GM12878 (cell line): ENCODE results near the gene PPIL6. TPM values are rescaled to one million over a fixed set of nuclear protein-coding genes. Genes with fewer than 3 reads are reported as not detected.

Source experiments
- ATAC-seq: fragments of 200-7000 bp; cut with Tn5 transposase; 3 replicates; pipeline ENCODE4 v1.9.1; 2020; ENCODE audit warnings: mild to moderate bottlenecking, moderate library complexity
- BruUV-seq: library from RNA; stranded (reverse); fragments of 400-500 nt; replicated peaks from 2 replicates; lab custom pipeline; 2021; lab: Mats Ljungman, UMichigan
- CTCF ChIA-PET: fragments of 300-600 bp; sonication (Branson Sonifier 250); formaldehyde crosslinking; extraction: SDS; loops from one replicate; lab custom pipeline; 2021; ENCODE audit warnings: inconsistent platforms; lab: Yijun Ruan, JAX
- POLR2A ChIA-PET: fragments of 350-600 bp; formaldehyde crosslinking; extraction: SDS; loops from one replicate; lab custom pipeline; 2021; ENCODE audit warnings: inconsistent platforms; lab: Charles Lee
- RAD21 ChIA-PET: fragments of 300-600 bp; sonication (Branson Sonifier 250); formaldehyde crosslinking; loops from one replicate; lab custom pipeline; 2023; ENCODE audit warnings: antibody characterized with exemption; ENCODE audit not compliant: unreplicated experiment; lab: Charles Lee
- SMC1A ChIA-PET: fragments of 300-600 bp; sonication (Branson Sonifier 250); formaldehyde crosslinking; loops from one replicate; lab custom pipeline; 2023; ENCODE audit not compliant: unreplicated experiment, uncharacterized antibody; lab: Charles Lee
- DNase-seq: peaks from one replicate; pipeline ENCODE4 v3.0.0-alpha.2; 2011; ENCODE audit warnings: low read depth, low spot score
- FAIRE-seq: peaks from 3 replicates; lab custom pipeline; 2011; peaks lifted over from hg19 to GRCh38; lab: Jason Lieb, UNC
- H2AFZ ChIP-seq: 2 replicates; pipeline ENCODE4 v1.6.0; 2011; ENCODE audit warnings: low read depth, low read length, control low read depth; ENCODE audit not compliant: control insufficient read depth
- H3K27ac ChIP-seq: 2 replicates; pipeline ENCODE4 v1.5.1; 2011; ENCODE audit warnings: control low read depth; ENCODE audit not compliant: control insufficient read depth, insufficient read depth
- H3K27me3 ChIP-seq, 2 experiments: replicated peaks in 1 of 2; 2 replicates each; pipeline versions ENCODE4 v1.6.0 to v1.6.1; 2011; ENCODE audit warnings: low read length in 1 of 2; ENCODE audit not compliant: control insufficient read depth in 2 of 2, insufficient read depth in 2 of 2
- H3K36me3 ChIP-seq, 2 experiments: 2 replicates each; pipeline ENCODE4 v1.5.1; 2011; ENCODE audit warnings: low read length in 1 of 2; ENCODE audit not compliant: control insufficient read depth in 2 of 2, insufficient read depth in 2 of 2
- H3K4me1 ChIP-seq: 2 replicates; pipeline ENCODE4 v1.6.1; 2011; ENCODE audit warnings: mild to moderate bottlenecking, low read length, moderate library complexity, mixed read lengths; ENCODE audit not compliant: control insufficient read depth, insufficient read depth
- H3K4me2 ChIP-seq: 2 replicates; pipeline ENCODE4 v1.6.0; 2011; ENCODE audit warnings: control low read depth; ENCODE audit not compliant: control insufficient read depth, insufficient read depth
- H3K4me3 ChIP-seq: fragments of 200-600 bp; sonication (generic); 2 replicates; pipeline ENCODE4 v1.5.1; 2016
- H3K79me2 ChIP-seq: 2 replicates; pipeline ENCODE4 v1.6.0; 2011; ENCODE audit warnings: low read length; ENCODE audit not compliant: control insufficient read depth, insufficient read depth
- H3K9ac ChIP-seq: 2 replicates; pipeline ENCODE4 v1.8.0; 2011; ENCODE audit warnings: low read length, control low read depth, mixed read lengths; ENCODE audit not compliant: control insufficient read depth, insufficient read depth
- H3K9me3 ChIP-seq: replicated peaks from 3 replicates; pipeline ENCODE4 v1.5.1; 2011; ENCODE audit warnings: mild to moderate bottlenecking, low read length; ENCODE audit not compliant: control insufficient read depth, insufficient read depth
- H4K20me1 ChIP-seq: 2 replicates; pipeline ENCODE4 v1.6.0; 2011; ENCODE audit not compliant: control insufficient read depth, insufficient read depth
- ATF7 ChIP-seq: fragments of 450-650 bp; IDR thresholded peaks from 2 replicates; pipeline ENCODE4 v1.6.1; 2016; ENCODE audit warnings: low read depth, mild to moderate bottlenecking
- CHD4 ChIP-seq: fragments of 200-600 bp; sonication (generic); IDR thresholded peaks from 2 replicates; pipeline ENCODE4 v1.6.1; 2016; ENCODE audit warnings: mild to moderate bottlenecking
- CTCF ChIP-seq, 3 experiments: IDR thresholded peaks in 2 of 3; conservative IDR thresholded peaks in 1 of 3; 2 replicates each; pipeline ENCODE4 v1.5.1; 2011; ENCODE audit warnings: low read depth in 3 of 3, low read length in 3 of 3, mild to moderate bottlenecking in 3 of 3, control low read depth in 2 of 3, moderate library complexity in 2 of 3, inconsistent platforms in 1 of 3, mixed read lengths in 1 of 3; ENCODE audit not compliant: control insufficient read depth in 2 of 3, insufficient read depth in 1 of 3; ENCODE audit errors: extremely low read depth in 1 of 3
- EED ChIP-seq: sonication (generic); IDR thresholded peaks from 2 replicates; pipeline ENCODE4 v1.6.1; 2016; ENCODE audit warnings: antibody characterized with exemption, low read depth
- ESRRA ChIP-seq: IDR thresholded peaks from 2 replicates; pipeline ENCODE4 v1.6.1; 2012; ENCODE audit warnings: mild to moderate bottlenecking, low read length, improper control_type of control experiment
- FOS ChIP-seq: IDR thresholded peaks from 3 replicates; pipeline ENCODE4 v1.6.1; 2011; ENCODE audit warnings: borderline replicate concordance; ENCODE audit not compliant: insufficient read length; ENCODE audit errors: extremely low read depth
- GABPA ChIP-seq: IDR thresholded peaks from 2 replicates; pipeline ENCODE4 v1.6.1; 2014; ENCODE audit warnings: antibody characterized with exemption, low read depth, mild to moderate bottlenecking, inconsistent platforms
- HDGF ChIP-seq: fragments of 450-650 bp; IDR thresholded peaks from 2 replicates; pipeline ENCODE4 v1.6.1; 2016; ENCODE audit warnings: antibody characterized with exemption
- NFIC ChIP-seq: IDR thresholded peaks from 2 replicates; pipeline ENCODE4 v1.6.1; 2012; ENCODE audit warnings: low read depth, mild to moderate bottlenecking, inconsistent platforms, low read length, moderate library complexity
- REST ChIP-seq: IDR thresholded peaks from 2 replicates; pipeline ENCODE4 v1.6.1; 2012; ENCODE audit warnings: mild to moderate bottlenecking, low read depth, low read length
- YY1 ChIP-seq: IDR thresholded peaks from 2 replicates; pipeline ENCODE4 v1.6.1; 2011; ENCODE audit warnings: low read depth, mild to moderate bottlenecking, low read length
- ZBTB40 ChIP-seq: fragments of 450-650 bp; IDR thresholded peaks from 2 replicates; pipeline ENCODE4 v1.6.1; 2016; ENCODE audit warnings: mild to moderate bottlenecking, moderate library complexity, borderline replicate concordance
- WGBS: methylation state at CpG from one replicate; pipeline ENCODE4 v1.1.6; 2016; ENCODE audit warnings: low lambda C conversion rate; ENCODE audit not compliant: insufficient replicate concordance, insufficient coverage; ENCODE audit errors: missing lambda C conversion rate; 5-methylcytosine and 5-hydroxymethylcytosine counted together
- in situ Hi-C: fragments of 300-500 bp; cut with MboI; formaldehyde crosslinking; loops from 9 replicates; pipeline ENCODE4 v1.14.3; 2018; ENCODE audit warnings: mixed read lengths
- intact Hi-C: fragments of 100-400 bp; cut with micrococcal nuclease; formaldehyde crosslinking; loops from one replicate; pipeline ENCODE4 v1.14.2; 2022; ENCODE audit not compliant: unreplicated experiment
- polyA plus RNA-seq, 11 experiments: library from polyadenylated mRNA; depleted of rRNA in 4 of 11; unstranded in 6 of 11; stranded (reverse) in 5 of 11; fragments of >200 nt; fragmentation: Nextera tagmentation in 4 of 11; fragmentation: Illumina TruSeq in 1 of 11; extraction: Ambion mirVana in 4 of 11; extraction: Trizol in 1 of 11; gene quantifications; 1 replicate in 1 of 11; 2 replicates in 10 of 11; pipeline versions ENCODE4 v1.2.1 to v1.2.3, GENCODE V29; 2011 to 2016; ENCODE audit warnings: inconsistent platforms in 2 of 11, missing spikeins in 2 of 11, low read depth in 1 of 11
- total RNA-seq, 4 experiments: library from RNA; depleted of rRNA in 3 of 4; stranded (reverse); fragments of >200 nt in 3 of 4; fragmentation: Illumina TruSeq in 1 of 4; extraction: Trizol in 1 of 4; gene quantifications; 2 replicates each; pipeline versions ENCODE4 v1.2.1 to v1.2.3, GENCODE V29; 2013 to 2021

The PPIL6 gene
- total and polyA plus RNA-seq, 10 of the 15 experiments (the other 5 are each of a cell fraction or from before 2014, with no cell fraction given): 0.01 to 0.26 (median 0.12) TPM; not detected in 5

- no peak for TF ChIP-seq CTCF (IDR thresholded peaks at IDR 0.05 in 2 of 3, conservative IDR thresholded peaks at IDR 0.05 in 1 of 3; ENCODE audit: control insufficient read depth in 2 of 3, extremely low read depth in 1 of 3, insufficient read depth in 1 of 3, low read depth in 3 of 3, low read length in 3 of 3)
- no peak for TF ChIP-seq REST
- TF ChIP-seq ATF7: no peak
- TF ChIP-seq, all 136 proteins: peak for 0
Measured at GRCh38 chr6:109345986-109346385, 94.4 kb downstream of the PPIL6 start (continued).

- Histone ChIP-seq H3K4me3 (no peak overlapping the region), H3K27ac (no peak overlapping the region), H3K27me3 (no peaks in the 10 kb centered on the region), H2AFZ (no peak overlapping the region), H4K20me1 (no peaks in the 10 kb centered on the region), H3K9me3 (no peaks in the 10 kb centered on the region), H3K79me2 (no peaks in the 10 kb centered on the region), H3K4me2 (no peak overlapping the region), H3K4me1 (no peaks in the 10 kb centered on the region), H3K36me3 (no peaks in the 10 kb centered on the region), H3K9ac (no peak overlapping the region)
- TF ChIP-seq ZBTB40: no peak
- TF ChIP-seq YY1: no peak
- no peak for TF ChIP-seq ESRRA
- no peak for TF ChIP-seq NFIC
- no peak for TF ChIP-seq FOS
- no peak for TF ChIP-seq CHD4
- no peak for TF ChIP-seq HDGF
- TF ChIP-seq GABPA: no peak
- no peak for TF ChIP-seq EED
- ChIA-PET RAD21 (no interaction called here), SMC1A (no interaction called here), CTCF (no interaction called here), POLR2A (no interaction called here)
- FAIRE-seq: no peak
- in situ Hi-C loops: no loop called here
- intact Hi-C loops: no loop called here
- ATAC-seq: no peak
- WGBS: 50% methylated on average over 2 of the region's 2 CpGs
- no peak for DNase-seq
- BruUV-seq: no TSS peak
Measured at GRCh38 chr6:109344226-109344625, 96.2 kb downstream of the PPIL6 start.
